Activated naive CD8-positive, alpha-beta T cell (primary cell): ENCODE results near the gene FANCF.

ENCODE experiments used
- H3K27ac Mint-ChIP-seq: one replicate; pipeline ENCODE4 v1.8.0; 2021; ENCODE audit warnings: mixed read lengths
- H3K27me3 Mint-ChIP-seq: one replicate; pipeline ENCODE4 v1.8.0; 2021; ENCODE audit warnings: mixed read lengths
- H3K36me3 Mint-ChIP-seq: one replicate; pipeline ENCODE4 v1.8.0; 2021; ENCODE audit warnings: mixed read lengths
- H3K4me1 Mint-ChIP-seq: one replicate; pipeline ENCODE4 v1.8.0; 2021; ENCODE audit warnings: low read depth, mixed read lengths
- H3K4me3 Mint-ChIP-seq: one replicate; pipeline ENCODE4 v1.8.0; 2021; ENCODE audit warnings: mild to moderate bottlenecking, mixed read lengths
- H3K9me3 Mint-ChIP-seq: one replicate; pipeline ENCODE4 v1.8.0; 2021; ENCODE audit warnings: low read depth, mixed read lengths

FANCF gene

GRCh38 chr11:22581354-22582150, 44.1 kb downstream of the FANCF start:
- H3K9me3 Mint-ChIP-seq: no peaks in the 10 kb centered on the region
- H3K4me3 Mint-ChIP-seq: no peak overlapping the region
- no peaks in the 10 kb centered on the region for H3K27me3 Mint-ChIP-seq
- no peaks in the 10 kb centered on the region for H3K36me3 Mint-ChIP-seq
- H3K4me1 Mint-ChIP-seq: no peaks in the 10 kb centered on the region
- no peak overlapping the region for H3K27ac Mint-ChIP-seq

- Mint-ChIP-seq H3K27me3 (peaks cover 1% of the 10 kb centered on the region), H3K36me3 (no peaks in the 10 kb centered on the region), H3K4me3 (no peak overlapping the region), H3K27ac (no peak overlapping the region), H3K9me3 (no peaks in the 10 kb centered on the region), H3K4me1 (no peaks in the 10 kb centered on the region)
These were observed 47.8 kb downstream of the FANCF start for GRCh38 chr11:22577854-22578253.
